Activated CD4-positive, alpha-beta T cell treated with anti-CD3 and anti-CD28 coated beads, Interleukin-2, Interleukin-4, amounts not matched to agents 100 ng/mL and 50 ng/mL, durations not matched to agents 16 hours and 8 hours (primary cell): ENCODE data around the gene PALLD.

Source experiments
- DNase-seq: peaks from one replicate; pipeline ENCODE4 v3.0.0-alpha.2; 2020; ENCODE audit warnings: low spot score

Gene PALLD

GRCh38 chr4:168877511-168878491, 380.9 kb downstream of the PALLD start:
- no peak for DNase-seq

DNA sequence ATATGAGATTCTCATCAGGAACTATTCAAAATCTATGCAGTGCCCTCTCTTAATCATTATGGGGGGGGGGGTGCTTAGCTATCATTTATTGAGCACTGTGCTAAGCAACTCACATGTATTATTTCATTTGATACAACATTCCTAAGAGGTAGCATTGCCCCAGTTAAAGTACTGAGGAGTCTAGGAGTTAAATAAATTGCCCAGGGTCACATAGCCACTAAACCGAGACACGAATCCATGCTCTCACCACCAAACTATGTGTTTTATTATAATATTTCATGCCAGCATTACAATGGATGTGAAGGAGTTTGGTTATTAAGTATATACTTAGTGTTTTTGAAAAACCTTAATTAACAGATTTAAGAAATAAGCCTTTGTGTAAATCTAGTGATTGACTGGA, 381.8 kb downstream of the PALLD start:
- no peak for DNase-seq

DNA sequence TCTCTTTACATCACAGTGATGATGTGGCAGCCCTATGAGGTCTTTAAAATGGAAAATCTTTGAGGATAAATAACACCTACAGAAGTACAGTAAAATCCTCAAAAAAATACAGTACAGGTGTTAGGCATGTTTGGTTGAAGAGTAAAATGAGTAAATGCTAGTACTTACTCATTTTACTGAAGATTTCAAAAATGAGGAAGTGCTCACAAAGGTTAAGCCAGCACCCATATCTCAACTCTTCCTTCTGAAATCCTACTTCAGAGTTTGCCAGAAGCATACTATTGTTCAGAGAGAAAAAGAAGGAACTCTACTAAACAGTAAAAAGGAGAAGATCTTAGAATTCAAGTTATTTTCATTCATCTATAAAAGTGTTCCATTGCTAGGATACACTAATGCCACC, 382.3 kb downstream of the PALLD start:
- no peak for DNase-seq

DNA sequence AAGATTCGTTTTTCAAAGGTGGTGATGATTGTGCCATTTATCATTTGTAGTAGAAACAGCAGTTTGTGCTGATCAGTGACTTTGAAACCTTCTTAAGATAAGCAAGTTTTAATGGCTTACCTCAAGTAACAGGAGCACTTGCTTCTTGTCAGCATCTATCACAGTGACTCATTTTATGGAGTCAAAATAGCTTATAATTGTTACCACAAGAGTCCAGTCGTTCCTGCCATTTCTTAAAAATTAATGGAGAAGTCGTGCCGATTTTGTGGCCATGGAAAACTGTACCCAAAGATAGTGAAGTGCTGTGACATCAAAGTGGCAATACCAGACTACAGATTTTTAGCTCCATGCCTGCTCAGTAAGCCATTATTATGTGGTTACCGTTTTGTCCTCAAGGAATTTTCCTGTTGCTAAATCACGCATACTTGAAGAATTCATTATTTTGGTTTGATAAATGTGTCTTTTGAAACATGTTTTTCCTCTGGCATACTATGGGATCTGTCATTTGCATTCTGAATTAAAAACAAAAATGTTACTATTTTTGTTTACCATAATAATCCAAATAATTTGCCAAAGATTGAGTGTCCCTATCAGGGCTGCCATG, 383.3 kb downstream of the PALLD start:
- DNase-seq, result no peak

- no peak for DNase-seq
Observed at GRCh38 chr4:168880811-168881595, 384.2 kb downstream of the PALLD start.

- no peak for DNase-seq
Observed at GRCh38 chr4:168881781-168882420, 385.0 kb downstream of the PALLD start.

DNA sequence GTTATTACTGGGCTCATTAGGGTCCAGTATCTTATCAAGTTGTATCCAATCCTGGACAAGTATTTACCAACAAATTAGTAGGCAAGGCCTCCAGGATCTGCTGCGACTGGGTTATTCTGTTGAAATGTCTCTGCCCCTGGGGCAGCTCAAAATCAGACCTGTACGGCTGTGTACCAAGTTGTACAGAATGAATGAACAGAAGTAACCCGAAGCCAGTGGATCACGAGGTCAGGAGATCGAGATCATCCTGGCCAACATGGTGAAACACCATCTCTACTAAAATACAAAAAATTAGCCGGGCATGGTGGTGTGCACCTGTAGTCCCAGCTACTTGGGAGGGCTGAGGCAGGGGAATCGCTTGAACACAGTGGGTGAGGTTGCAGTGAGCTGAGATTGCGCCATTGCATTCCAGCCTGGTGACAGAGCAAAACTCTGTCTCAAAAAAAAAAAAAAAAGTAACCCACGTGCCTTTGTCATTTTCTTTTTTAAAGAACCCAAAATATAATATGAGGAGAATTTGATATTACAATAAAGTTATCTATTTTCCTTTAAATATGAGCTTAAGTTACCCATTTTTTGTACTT, 385.9 kb downstream of the PALLD start:
- no peak for DNase-seq

- DNase-seq, result no peak
Observed at GRCh38 chr4:168883513-168883912, 386.7 kb downstream of the PALLD start.

- no peak for DNase-seq
Observed at GRCh38 chr4:168884251-168885124, 387.6 kb downstream of the PALLD start.

GRCh38 chr4:168885400-168885799, 388.5 kb downstream of the PALLD start:
- DNase-seq, result no peak

GRCh38 chr4:168886351-168886750, 389.5 kb downstream of the PALLD start:
- no peak for DNase-seq

DNA sequence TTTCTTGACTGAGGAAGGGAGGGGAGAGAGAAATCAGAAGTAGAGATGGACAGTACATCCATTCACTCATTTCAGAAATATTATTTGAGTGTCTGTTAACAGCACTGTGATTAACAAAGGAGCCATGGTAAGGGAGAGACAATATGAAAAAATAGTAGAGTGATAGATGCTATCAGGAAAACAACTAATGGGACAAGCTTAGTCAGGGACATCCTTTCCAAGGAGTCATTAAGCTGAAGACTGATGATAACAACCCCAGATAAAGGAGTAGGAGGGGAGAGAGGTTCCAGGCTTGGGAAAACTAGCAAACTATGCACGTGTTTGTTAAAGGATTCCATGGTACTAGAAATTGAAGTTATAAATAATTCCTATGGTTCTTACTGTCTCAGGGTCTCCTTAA, 391.0 kb downstream of the PALLD start:
- DNase-seq, result no peak

GRCh38 chr4:168888715-168889215, 391.9 kb downstream of the PALLD start:
- DNase-seq, result no peak

DNA sequence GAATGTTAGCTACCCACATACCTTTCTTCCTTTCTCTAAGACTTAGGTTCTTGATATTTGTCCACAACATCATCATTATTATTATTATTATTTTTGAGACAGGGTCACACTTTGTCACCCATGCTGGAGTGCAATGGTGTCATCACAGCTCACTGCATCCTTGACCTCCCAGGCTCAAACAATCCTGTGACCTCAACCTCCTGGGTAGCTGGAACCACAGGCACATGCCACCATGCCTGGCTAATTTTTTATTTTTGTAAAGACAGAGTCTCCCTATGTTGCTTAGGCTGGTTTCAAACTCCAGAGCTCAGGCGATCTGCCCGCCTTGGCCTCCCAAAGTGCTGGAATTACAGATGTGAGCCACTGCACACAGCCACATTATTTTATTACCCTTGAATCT, 394.2 kb downstream of the PALLD start:
- no peak for DNase-seq

GRCh38 chr4:168891688-168892087, 394.8 kb downstream of the PALLD start:
- no peak for DNase-seq

DNA sequence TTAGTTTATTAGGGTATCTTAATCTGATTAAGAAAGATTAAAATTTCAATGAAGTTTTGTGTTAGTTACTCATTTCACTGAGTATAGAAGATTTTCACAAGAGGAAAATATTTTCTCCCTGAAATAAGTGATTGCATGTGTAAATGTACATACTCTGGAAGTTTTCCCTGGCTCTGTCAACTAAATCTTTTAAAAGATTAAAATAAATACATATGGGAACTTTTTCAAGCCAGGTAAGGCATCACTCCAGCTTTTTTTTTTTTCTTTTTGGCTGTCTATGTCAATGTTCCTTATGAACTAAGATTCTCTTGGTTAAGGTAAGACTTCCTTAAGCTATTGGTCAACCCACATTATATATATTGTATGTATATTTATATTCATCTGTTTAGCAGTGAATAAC, 395.6 kb downstream of the PALLD start:
- no peak for DNase-seq

GRCh38 chr4:168893205-168893604, 396.4 kb downstream of the PALLD start:
- DNase-seq, result no peak

DNA sequence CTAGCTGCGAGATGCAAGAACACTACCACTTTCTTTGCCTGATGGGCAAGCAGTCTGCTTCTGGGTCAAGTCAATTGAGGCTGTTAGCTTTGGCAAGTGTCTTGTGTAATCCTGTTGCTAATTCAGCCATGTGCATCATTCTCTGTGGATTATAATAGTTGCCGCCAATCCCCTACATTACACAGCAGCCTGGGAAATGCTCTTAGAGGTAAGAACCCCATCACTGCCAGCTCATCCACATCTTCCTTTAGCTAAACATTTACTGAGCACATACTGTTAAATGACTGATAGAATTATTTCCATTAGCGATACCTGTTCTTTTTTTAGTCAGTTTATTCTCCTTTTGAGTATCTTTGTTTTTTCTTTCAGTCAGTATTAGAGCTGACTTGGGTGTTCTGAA, 397.0 kb downstream of the PALLD start:
- no peak for DNase-seq

DNA sequence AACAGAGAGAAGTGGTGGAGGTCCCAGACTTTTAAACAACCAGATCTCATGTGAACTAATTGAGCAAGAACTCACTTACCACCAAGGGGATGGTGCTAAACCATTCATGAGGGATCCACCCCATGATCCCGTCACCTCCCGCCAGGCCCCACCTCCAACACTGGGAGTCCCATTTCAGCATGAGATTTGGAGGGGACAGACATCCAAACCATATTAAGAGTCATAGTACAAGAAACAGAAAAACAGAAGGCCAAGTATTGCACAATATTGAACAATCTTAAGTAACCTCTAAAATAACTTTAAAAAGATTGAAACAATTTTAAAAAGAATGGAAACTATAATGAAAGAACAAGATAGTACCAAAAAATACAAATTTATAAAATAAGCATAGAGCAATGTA, 403.2 kb downstream of the PALLD start:
- DNase-seq, result no peak

- no peak for DNase-seq
Observed at GRCh38 chr4:168907119-168907698, 410.4 kb downstream of the PALLD start.
